CD4-positive, alpha-beta T cell treated with Interleukin-15 for 1 hour (primary cell): Measurements from ENCODE around the gene KRTAP10-7.
"Not testable (repeated sequence)": the region's sequence is repeated elsewhere in the genome, so short reads cannot be mapped to it uniquely, and the experiment has no call there.

Source experiments
- DNase-seq: peaks from one replicate; pipeline ENCODE4 v3.0.0-alpha.2; 2020

KRTAP10-7 gene

GRCh38 chr21:44637018-44637850 lies 36.8 kb downstream of the KRTAP10-7 start, which contains the start of gene KRTAP10-10:
Gene KRTAP10-10 (plus strand): TSS chr21:44637356. CDS start chr21:44637418, 62 bp downstream.
- DNase-seq, result no peak

- not testable (repeated sequence) for DNase-seq
These were observed 37.5 kb downstream of the KRTAP10-7 start for GRCh38 chr21:44637851-44638348.

- not testable (repeated sequence) for DNase-seq
These were observed 38.3 kb downstream of the KRTAP10-7 start for GRCh38 chr21:44638506-44639330.

- no peak for DNase-seq
These were observed 38.9 kb downstream of the KRTAP10-7 start for GRCh38 chr21:44639331-44639655.

GRCh38 chr21:44640761-44641160 lies 40.4 kb downstream of the KRTAP10-7 start:
- no peak for DNase-seq

- no peak for DNase-seq
These were observed 43.4 kb downstream of the KRTAP10-7 start for GRCh38 chr21:44643741-44644310.

GRCh38 chr21:44644878-44645277 lies 44.5 kb downstream of the KRTAP10-7 start:
- DNase-seq, result no peak

GRCh38 chr21:44646366-44647221 lies 46.2 kb downstream of the KRTAP10-7 start, which contains the start of gene KRTAP10-11:
Gene KRTAP10-11 (plus strand): TSS chr21:44646414. CDS start chr21:44646459, 45 bp downstream.
- DNase-seq, result not testable (repeated sequence)

- DNase-seq, result no peak
These were observed 46.8 kb downstream of the KRTAP10-7 start for GRCh38 chr21:44647222-44647552.

- no peak for DNase-seq
These were observed 48.3 kb downstream of the KRTAP10-7 start for GRCh38 chr21:44648557-44649311.

- DNase-seq, result no peak
These were observed 49.2 kb downstream of the KRTAP10-7 start for GRCh38 chr21:44649521-44650100.

- no peak for DNase-seq
These were observed 50.0 kb downstream of the KRTAP10-7 start for GRCh38 chr21:44650265-44650972.

- no peak for DNase-seq
These were observed 50.7 kb downstream of the KRTAP10-7 start for GRCh38 chr21:44650973-44651675.
